ENCODE measurements around the gene AGO1. TPM values are rescaled to one million over a fixed set of nuclear protein-coding genes. Genes with fewer than 3 reads are reported as not detected.

The AGO1 gene
- total and polyA plus RNA-seq, 2 of the 13 experiments (the other 11 are each of a cell fraction or from before 2014, with no cell fraction given) = 9.2 to 18.6 TPM

- no peak for TF ChIP-seq ZSCAN5A (CRISPR knock-in tag; IDR thresholded peaks at IDR 0.05; ENCODE audit: borderline replicate concordance)
- TF ChIP-seq PLRG1 (conservative IDR thresholded peaks at IDR 0.05) = no peak
- TF ChIP-seq ZBTB46 (CRISPR knock-in tag; IDR thresholded peaks at IDR 0.05; ENCODE audit: borderline replicate concordance) = no peak
- no peak for TF ChIP-seq TBX3 (IDR thresholded peaks at IDR 0.05; ENCODE audit: borderline replicate concordance)
- peak; percentile 84 for TF ChIP-seq IKZF4 (CRISPR knock-in tag; IDR thresholded peaks at IDR 0.05; ENCODE audit: borderline replicate concordance, low read depth, not compliant biosample characterization)
- peak; percentile 14; the same call in 1 of the 2 replicates for TF ChIP-seq SRF (IDR thresholded peaks at IDR 0.05; ENCODE audit: low read depth, low read length)
- TF ChIP-seq ZBTB26 (CRISPR knock-in tag; IDR thresholded peaks at IDR 0.05; ENCODE audit: borderline replicate concordance) = 0 out of 2 replicates have a peak, but pooled peaks have one; percentile 17
- TF ChIP-seq TFAP4 (IDR thresholded peaks at IDR 0.05; ENCODE audit: borderline replicate concordance, low read depth) = no peak
- TF ChIP-seq KDM2A (CRISPR knock-in tag; IDR thresholded peaks at IDR 0.05; ENCODE audit: borderline replicate concordance, low read depth) = peak; percentile 87; the same call in 1 of the 2 replicates
- TF ChIP-seq NCOA1 (CRISPR knock-in tag; IDR thresholded peaks at IDR 0.05) = no peak; the same call in 1 of the 2 replicates
- peak; percentile 9 for TF ChIP-seq HNRNPK (IDR thresholded peaks at IDR 0.05; ENCODE audit: low read depth, low read length, poor library complexity, severe bottlenecking)
- TF ChIP-seq ZSCAN30 (CRISPR knock-in tag; IDR thresholded peaks at IDR 0.05) = no peak
- TF ChIP-seq GPBP1L1 (CRISPR knock-in tag; IDR thresholded peaks at IDR 0.05) = no peak
- no peak for TF ChIP-seq THAP8 (CRISPR knock-in tag; IDR thresholded peaks at IDR 0.05; ENCODE audit: borderline replicate concordance)
- peak; percentile 85 for TF ChIP-seq ERF (CRISPR knock-in tag; IDR thresholded peaks at IDR 0.05)
- TF ChIP-seq ZSCAN29 (CRISPR knock-in tag; conservative IDR thresholded peaks at IDR 0.05) = no peak
- TF ChIP-seq ZNF883 (CRISPR knock-in tag; IDR thresholded peaks at IDR 0.05; ENCODE audit: not compliant biosample characterization) = peak; percentile 55
Observed at GRCh38 chr1:35930593-35931445, 47.8 kb downstream of the AGO1 start, which contains the start of gene AGO3 (continued).
